Neural cell (in vitro differentiated cells): ENCODE results near the gene AVL9. TPM values are rescaled to one million over a fixed set of nuclear protein-coding genes. Genes with fewer than 3 reads are reported as not detected.

Experiments used
- H2AFZ ChIP-seq: fragments of 200-600, 300-800 bp; sonication (generic), shearing (Covaris generic); 2 replicates; pipeline ENCODE4 v1.6.0; 2014; ENCODE audit warnings: low read depth, mild to moderate bottlenecking, antibody characterized with exemption, low read length, moderate library complexity
- H3F3A ChIP-seq: fragments of 200-600 bp; shearing (Covaris generic); 2 replicates; pipeline ENCODE4 v1.6.1; 2016; ENCODE audit warnings: mild to moderate bottlenecking, moderate library complexity, mixed read lengths, antibody characterized with exemption, low read length; ENCODE audit not compliant: insufficient read depth, poor library complexity, severe bottlenecking
- H3K27ac ChIP-seq: fragments of 200-600, 300-800 bp; sonication (generic), shearing (Covaris generic); 2 replicates; pipeline ENCODE4 v1.5.1; 2014; ENCODE audit warnings: mild to moderate bottlenecking, low read length, moderate library complexity
- H3K27me3 ChIP-seq: fragments of 300-800, 200-600 bp; sonication (generic), shearing (Covaris generic); 2 replicates; pipeline ENCODE4 v1.6.0; 2014; ENCODE audit warnings: mild to moderate bottlenecking, low read depth, low read length, moderate library complexity; ENCODE audit not compliant: insufficient read depth
- H3K36me3 ChIP-seq: fragments of 300-800, 200-600 bp; sonication (generic), shearing (Covaris generic); 2 replicates; pipeline ENCODE4 v1.5.1; 2014; ENCODE audit warnings: mild to moderate bottlenecking, antibody characterized with exemption, low read length, moderate library complexity; ENCODE audit not compliant: insufficient read depth
- H3K4me2 ChIP-seq: fragments of 300-800, 200-600 bp; sonication (generic), shearing (Covaris generic); 2 replicates; pipeline ENCODE4 v1.6.0; 2014; ENCODE audit warnings: mild to moderate bottlenecking, low read length
- H3K4me3 ChIP-seq: fragments of 300-800, 200-600 bp; sonication (generic), shearing (Covaris generic); 2 replicates; pipeline ENCODE4 v1.5.1; 2014; ENCODE audit warnings: mild to moderate bottlenecking, low read length, moderate library complexity
- H3K79me2 ChIP-seq: fragments of 200-600 bp; shearing (Covaris generic); replicated peaks from 2 replicates; pipeline ENCODE4 v1.6.0; 2014; ENCODE audit warnings: mild to moderate bottlenecking, low read length, moderate library complexity; ENCODE audit not compliant: insufficient read depth
- H3K9ac ChIP-seq: fragments of 300-800, 200-600 bp; sonication (generic), shearing (Covaris generic); 2 replicates; pipeline ENCODE4 v1.6.1; 2016; ENCODE audit warnings: mild to moderate bottlenecking, low read length, mixed read lengths
- H3K9me2 ChIP-seq: fragments of 200-600 bp; shearing (Covaris generic); 2 replicates; pipeline ENCODE4 v1.6.1; 2016; ENCODE audit warnings: mild to moderate bottlenecking, low read length, mixed read lengths; ENCODE audit not compliant: insufficient read depth
- H3K9me3 ChIP-seq: fragments of 200-600, 300-800 bp; sonication (generic), shearing (Covaris generic); 2 replicates; pipeline ENCODE4 v1.6.1; 2016; ENCODE audit warnings: mild to moderate bottlenecking, mixed run types, low read length, moderate library complexity, mixed read lengths
- H4K20me1 ChIP-seq: fragments of 200-600 bp; shearing (Covaris generic); 2 replicates; pipeline ENCODE4 v1.6.1; 2016; ENCODE audit warnings: mild to moderate bottlenecking, mixed run types; ENCODE audit not compliant: insufficient read depth
- EP300 ChIP-seq: fragments of 450-650 bp; conservative IDR thresholded peaks from 2 replicates; pipeline ENCODE4 v1.6.1; 2014; ENCODE audit warnings: antibody characterized with exemption, mild to moderate bottlenecking, moderate library complexity; ENCODE audit not compliant: poor library complexity, severe bottlenecking
- EZH2 ChIP-seq: fragments of 200-600, 300-800 bp; shearing (Covaris generic), sonication (generic); IDR thresholded peaks from 2 replicates; pipeline ENCODE4 v1.6.1; 2014; ENCODE audit warnings: antibody characterized with exemption, low read length, borderline replicate concordance, mild to moderate bottlenecking; ENCODE audit not compliant: insufficient read depth, poor library complexity, severe bottlenecking
- MXI1 ChIP-seq: fragments of 450-650 bp; conservative IDR thresholded peaks from 2 replicates; pipeline ENCODE4 v1.6.1; 2014; ENCODE audit warnings: antibody characterized with exemption, mild to moderate bottlenecking; ENCODE audit not compliant: poor library complexity, severe bottlenecking
- POLR2AphosphoS5 ChIP-seq: IDR thresholded peaks from 2 replicates; pipeline ENCODE4 v1.6.1; 2012
- RAD21 ChIP-seq: fragments of 450-650 bp; conservative IDR thresholded peaks from 2 replicates; pipeline ENCODE4 v1.6.1; 2014; ENCODE audit warnings: antibody characterized with exemption, mild to moderate bottlenecking, moderate library complexity
- REST ChIP-seq: IDR thresholded peaks from 2 replicates; pipeline ENCODE4 v1.6.1; 2012; ENCODE audit warnings: borderline replicate concordance
- SMC3 ChIP-seq: fragments of 450-650 bp; conservative IDR thresholded peaks from 2 replicates; pipeline ENCODE4 v1.6.1; 2014; ENCODE audit warnings: antibody characterized with exemption, mild to moderate bottlenecking, moderate library complexity; ENCODE audit not compliant: poor library complexity
- TAF1 ChIP-seq: IDR thresholded peaks from 2 replicates; pipeline ENCODE4 v1.6.1; 2012; ENCODE audit warnings: low read depth
- polyA plus RNA-seq: library from polyadenylated mRNA; depleted of rRNA; stranded (reverse); fragments of >200 nt; gene quantifications from 2 replicates; pipeline ENCODE4 v1.2.3, GENCODE V29; 2014
- TF ChIP-seq, protein P1 (sequence below): fragments of 450-650 bp; IDR thresholded peaks from 2 replicates; pipeline ENCODE4 v1.5.1; 2014; ENCODE audit warnings: antibody characterized with exemption, mild to moderate bottlenecking, moderate library complexity; ENCODE audit not compliant: poor library complexity, severe bottlenecking

AVL9 gene
- polyA plus RNA-seq, 1 donor from 2014 or later, result 47.2 TPM

GRCh38 chr7:32579776-32580175 lies 84.5 kb downstream of the AVL9 start:
- Histone ChIP-seq H4K20me1 (no peaks in the 10 kb centered on the region), H3K27me3 (no peaks in the 10 kb centered on the region), H3F3A (no peaks in the 10 kb centered on the region), H3K4me3 (no peak overlapping the region), H3K27ac (no peak overlapping the region), H3K36me3 (peaks cover 5% of the 10 kb centered on the region), H3K9ac (no peak overlapping the region), H2AFZ (no peak overlapping the region), H3K9me3 (no peaks in the 10 kb centered on the region), H3K79me2 (no peaks in the 10 kb centered on the region), H3K4me2 (no peak overlapping the region), H3K9me2 (no peaks in the 10 kb centered on the region)
- TF ChIP-seq MXI1 (no peak), REST (no peak), RAD21 (no peak), EZH2 (no peak), TAF1 (no peak), POLR2AphosphoS5 (no peak), EP300 (no peak), SMC3 (no peak)
- TF ChIP-seq, protein P1, sequence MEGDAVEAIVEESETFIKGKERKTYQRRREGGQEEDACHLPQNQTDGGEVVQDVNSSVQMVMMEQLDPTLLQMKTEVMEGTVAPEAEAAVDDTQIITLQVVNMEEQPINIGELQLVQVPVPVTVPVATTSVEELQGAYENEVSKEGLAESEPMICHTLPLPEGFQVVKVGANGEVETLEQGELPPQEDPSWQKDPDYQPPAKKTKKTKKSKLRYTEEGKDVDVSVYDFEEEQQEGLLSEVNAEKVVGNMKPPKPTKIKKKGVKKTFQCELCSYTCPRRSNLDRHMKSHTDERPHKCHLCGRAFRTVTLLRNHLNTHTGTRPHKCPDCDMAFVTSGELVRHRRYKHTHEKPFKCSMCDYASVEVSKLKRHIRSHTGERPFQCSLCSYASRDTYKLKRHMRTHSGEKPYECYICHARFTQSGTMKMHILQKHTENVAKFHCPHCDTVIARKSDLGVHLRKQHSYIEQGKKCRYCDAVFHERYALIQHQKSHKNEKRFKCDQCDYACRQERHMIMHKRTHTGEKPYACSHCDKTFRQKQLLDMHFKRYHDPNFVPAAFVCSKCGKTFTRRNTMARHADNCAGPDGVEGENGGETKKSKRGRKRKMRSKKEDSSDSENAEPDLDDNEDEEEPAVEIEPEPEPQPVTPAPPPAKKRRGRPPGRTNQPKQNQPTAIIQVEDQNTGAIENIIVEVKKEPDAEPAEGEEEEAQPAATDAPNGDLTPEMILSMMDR, result no peak

DNA sequence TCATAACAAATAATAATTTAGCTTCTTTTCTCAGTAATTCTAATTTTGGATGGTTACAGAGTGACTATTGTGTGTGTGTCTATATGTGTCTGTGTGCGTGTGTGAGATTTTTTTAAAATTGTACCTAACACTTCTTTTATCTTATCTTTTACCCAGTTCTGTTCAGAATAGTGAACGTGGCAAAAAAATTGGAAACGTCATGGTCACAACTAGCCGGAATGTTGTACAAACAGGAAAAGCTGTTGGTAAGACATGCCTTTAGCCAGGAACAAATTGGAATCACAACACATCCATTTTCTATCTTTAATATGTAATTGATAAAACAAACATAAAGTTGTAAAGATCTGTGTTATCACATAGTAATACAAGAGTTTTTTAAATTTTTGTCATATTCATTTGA lies 85.4 kb downstream of the AVL9 start:
- Histone ChIP-seq H3K79me2 (no peaks in the 10 kb centered on the region), H3K27ac (no peak overlapping the region), H3K36me3 (peaks cover 5% of the 10 kb centered on the region), H2AFZ (no peak overlapping the region), H3F3A (no peaks in the 10 kb centered on the region), H3K9me3 (no peaks in the 10 kb centered on the region), H3K9me2 (no peaks in the 10 kb centered on the region), H3K4me3 (no peak overlapping the region), H3K4me2 (no peak overlapping the region), H3K9ac (no peak overlapping the region), H4K20me1 (no peaks in the 10 kb centered on the region), H3K27me3 (no peaks in the 10 kb centered on the region)
- TF ChIP-seq, protein P1, result no peak
- TF ChIP-seq MXI1 (no peak), RAD21 (no peak), SMC3 (no peak), EZH2 (no peak), EP300 (no peak), TAF1 (no peak), REST (no peak)
